HEK293T (cell line): ENCODE data around the gene HOXC4.

Experiments used
- CTCF ChIA-PET: fragments of 350-600 bp; formaldehyde crosslinking; extraction: SDS; loops from one replicate; lab custom pipeline; 2021; ENCODE audit warnings: antibody characterized with exemption, inconsistent platforms; lab: Yijun Ruan, JAX
- POLR2A ChIA-PET: fragments of 350-600 bp; formaldehyde crosslinking; extraction: SDS; loops from one replicate; lab custom pipeline; 2020; ENCODE audit warnings: antibody characterized with exemption, inconsistent platforms; lab: Yijun Ruan, JAX
- DNase-seq: peaks from one replicate; pipeline ENCODE4 v3.0.0; 2012; ENCODE audit warnings: mixed read lengths; ENCODE audit errors: extremely low spot score
- ARNT ChIP-seq: fragments of 450-650 bp; IDR thresholded peaks from 2 replicates; pipeline ENCODE4 v1.6.1; 2017; ENCODE audit warnings: mild to moderate bottlenecking
- BHLHE40 ChIP-seq: fragments of 450-650 bp; IDR thresholded peaks from 2 replicates; pipeline ENCODE4 v1.6.1; 2016; ENCODE audit warnings: mild to moderate bottlenecking, moderate library complexity, borderline replicate concordance
- CTBP1 ChIP-seq: fragments of 450-650 bp; IDR thresholded peaks from 2 replicates; pipeline ENCODE4 v1.6.1; 2016; ENCODE audit warnings: borderline replicate concordance
- ELF4 ChIP-seq: fragments of 450-650 bp; IDR thresholded peaks from 2 replicates; pipeline ENCODE4 v1.6.1; 2017; ENCODE audit warnings: antibody characterized with exemption
- FOXA1 ChIP-seq: fragments of 450-650 bp; IDR thresholded peaks from 2 replicates; pipeline ENCODE4 v1.6.1; 2016; ENCODE audit warnings: mild to moderate bottlenecking
- FOXK2 ChIP-seq: fragments of 450-650 bp; IDR thresholded peaks from 2 replicates; pipeline ENCODE4 v1.6.1; 2016; ENCODE audit warnings: mild to moderate bottlenecking
- FOXM1 ChIP-seq: fragments of 450-650 bp; IDR thresholded peaks from 2 replicates; pipeline ENCODE4 v1.6.1; 2017; ENCODE audit warnings: mild to moderate bottlenecking, borderline replicate concordance
- HDGF ChIP-seq: fragments of 450-650 bp; IDR thresholded peaks from 2 replicates; pipeline ENCODE4 v1.6.1; 2017; ENCODE audit warnings: antibody characterized with exemption, borderline replicate concordance
- L3MBTL2 ChIP-seq: fragments of 450-650 bp; conservative IDR thresholded peaks from 2 replicates; pipeline ENCODE4 v1.6.1; 2016; ENCODE audit warnings: mild to moderate bottlenecking
- LEF1 ChIP-seq: fragments of 450-650 bp; IDR thresholded peaks from 2 replicates; pipeline ENCODE4 v1.6.1; 2017; ENCODE audit warnings: mild to moderate bottlenecking, borderline replicate concordance
- NFRKB ChIP-seq: fragments of 450-650 bp; IDR thresholded peaks from 2 replicates; pipeline ENCODE4 v1.6.1; 2016; ENCODE audit warnings: mild to moderate bottlenecking, moderate library complexity
- PKNOX1 ChIP-seq: fragments of 450-650 bp; IDR thresholded peaks from 2 replicates; pipeline ENCODE4 v1.6.1; 2016
- SP1 ChIP-seq: fragments of 450-650 bp; IDR thresholded peaks from 2 replicates; pipeline ENCODE4 v1.6.1; 2017
- SUZ12 ChIP-seq: fragments of 450-650 bp; IDR thresholded peaks from 2 replicates; pipeline ENCODE4 v1.6.1; 2016; ENCODE audit warnings: mild to moderate bottlenecking
- TARDBP ChIP-seq: fragments of 450-650 bp; IDR thresholded peaks from 2 replicates; pipeline ENCODE4 v1.6.1; 2016
- ZNF384 ChIP-seq: fragments of 450-650 bp; IDR thresholded peaks from 2 replicates; pipeline ENCODE4 v1.6.1; 2016

Gene HOXC4

DNA sequence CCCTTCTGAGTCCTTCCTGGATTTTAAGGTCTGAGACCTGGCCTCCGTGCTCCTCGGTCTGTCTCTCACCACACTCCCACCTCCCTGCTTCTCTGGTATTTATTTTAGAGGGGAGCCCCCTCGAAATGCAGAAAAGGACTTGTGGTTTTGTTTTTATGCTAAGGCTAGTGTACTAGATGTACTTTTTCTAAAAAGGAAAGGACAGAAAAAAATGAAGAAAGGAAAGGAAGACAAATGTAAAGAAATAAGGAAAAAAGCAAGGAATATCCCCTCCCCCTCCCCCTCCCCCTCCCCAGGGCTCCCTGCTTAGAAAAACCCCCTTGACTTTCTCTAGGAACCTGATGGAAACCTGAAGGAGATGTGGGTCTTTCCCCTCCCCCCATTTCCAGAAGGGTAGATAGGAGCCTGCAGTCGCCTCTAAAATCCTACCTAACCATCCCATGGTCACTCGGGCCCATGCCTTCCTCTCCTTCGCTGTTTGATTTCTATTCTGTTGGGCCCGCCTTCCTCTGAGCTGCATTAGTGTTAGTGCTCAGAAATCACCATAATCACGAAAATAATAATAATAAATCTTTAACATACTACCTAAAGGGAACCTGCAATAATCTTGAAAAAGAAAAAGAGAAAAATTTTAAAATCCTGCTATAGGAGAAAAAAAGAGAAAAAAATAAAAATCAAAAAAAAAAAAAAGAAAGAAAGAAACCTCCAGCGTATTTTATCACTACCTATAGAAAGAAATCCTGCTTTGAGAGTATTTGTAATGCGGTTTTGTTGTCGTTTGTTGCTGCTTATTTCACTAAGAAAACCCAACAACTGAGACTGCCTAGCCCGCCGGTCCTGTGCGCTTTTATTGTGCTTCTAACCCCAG lies 41.7 kb upstream of the HOXC4 start:
- TF ChIP-seq HDGF (no peak), LEF1 (no peak), CTBP1 (no peak), SP1 (no peak), SUZ12 (no peak), FOXK2 (no peak), NFRKB (no peak), L3MBTL2 (no peak), FOXM1 (no peak), BHLHE40 (no peak), TARDBP (no peak), ZNF384 (no peak), PKNOX1 (no peak)
- DNase-seq = no peak
- CTCF ChIA-PET = interaction anchor here (0.6 to 0.8 kb wide), 3 partner anchors 10 to 161 kb away, joined by 3 to 4 read pairs (median 3); no protein-coding TSS in a partner anchor
- POLR2A ChIA-PET = interaction anchor here (1.2 kb wide), 1 partner anchor 14 kb away, joined by 4 read pairs; no protein-coding TSS in a partner anchor

- CTCF ChIA-PET = interaction anchor here (0.6 to 1.4 kb wide), 5 partner anchors 9 to 160 kb away, joined by 3 to 7 read pairs (median 3); partner anchors contain the start of genes HOXC5 and HOXC9
- POLR2A ChIA-PET = interaction anchor here (0.9 to 1.4 kb wide), 2 partner anchors 14 to 25 kb away, joined by 3 read pairs; no protein-coding TSS in a partner anchor
- DNase-seq = no peak
- TF ChIP-seq CTBP1 (no peak), ZNF384 (no peak), FOXK2 (no peak), FOXM1 (no peak), FOXA1 (no peak), TARDBP (no peak), L3MBTL2 (no peak), HDGF (no peak), LEF1 (no peak), ARNT (no peak), PKNOX1 (no peak), NFRKB (no peak), SUZ12 (no peak), SP1 (no peak), BHLHE40 (no peak), ELF4 (no peak)
Observed at GRCh38 chr12:54012631-54013409, 40.8 kb upstream of the HOXC4 start.

DNA sequence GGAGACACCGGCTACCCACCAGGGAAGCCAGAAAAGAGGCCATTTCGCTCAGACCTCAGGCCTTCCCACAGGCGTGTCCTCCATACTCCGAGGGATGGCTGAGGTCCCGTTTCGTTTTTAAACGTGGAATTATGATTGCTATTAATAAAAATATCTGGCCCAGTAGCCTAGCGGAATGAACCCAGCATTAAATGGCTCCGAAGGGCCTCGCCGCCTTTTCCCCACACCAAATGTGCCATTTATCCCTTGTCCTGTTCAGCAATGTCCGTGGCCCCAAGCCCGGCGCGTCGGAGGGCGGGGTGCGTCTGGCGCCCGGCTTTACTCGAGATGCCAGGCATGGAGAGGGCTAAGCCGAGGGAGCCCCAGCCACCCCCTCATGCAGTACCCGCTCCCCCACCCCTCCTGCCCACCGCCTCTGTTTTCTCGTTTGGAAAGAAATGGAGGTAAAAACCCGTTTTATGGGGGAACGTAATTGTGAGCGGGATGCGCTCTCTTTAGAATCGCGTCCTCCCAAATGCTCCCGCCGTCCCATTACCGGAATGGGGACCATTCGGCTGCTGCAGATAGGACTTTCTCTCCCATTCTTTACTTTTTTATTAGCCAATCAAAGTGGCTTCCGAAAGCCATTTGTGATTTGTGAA lies 39.1 kb upstream of the HOXC4 start:
- POLR2A ChIA-PET = interaction anchor here (1.0 to 1.4 kb wide), 4 partner anchors 8 to 266 kb away, joined by 3 read pairs; partner anchors contain the start of gene HNRNPA1

More for the DNA sequence above, 39.1 kb upstream of the HOXC4 start:
- CTCF ChIA-PET = interaction anchor here (1.4 kb wide), 1 partner anchor 18 kb away, joined by 7 read pairs; the partner anchor contains the start of gene HOXC5
- TF ChIP-seq ARNT (no peak), BHLHE40 (no peak), LEF1 (no peak), NFRKB (no peak), L3MBTL2 (no peak), SP1 (no peak), ELF4 (no peak), TARDBP (no peak), ZNF384 (no peak), PKNOX1 (no peak), FOXA1 (no peak), HDGF (no peak), FOXM1 (no peak), SUZ12 (no peak), FOXK2 (no peak), CTBP1 (no peak)
- no peak for DNase-seq
